Colonic mucosa (tissue), 4 donors: ENCODE measurements around the gene CS. TPM values are rescaled to one million over a fixed set of nuclear protein-coding genes. Genes with fewer than 3 reads are reported as not detected.
A peak's percentile ranks its signal among the peaks of the same experiment; 100 is the strongest.
"Not testable (repeated sequence)": the region's sequence is repeated elsewhere in the genome, so short reads cannot be mapped to it uniquely, and the experiment has no call there.

ENCODE experiments used
- DNase-seq: peaks from one replicate; pipeline ENCODE4 v3.0.0-alpha.2; 2020
- H3K27ac ChIP-seq: fragments of 200-600 bp; one replicate; pipeline ENCODE4 v1.8.0; 2021
- H3K27me3 ChIP-seq: fragments of 200-600 bp; one replicate; pipeline ENCODE4 v1.8.0; 2021
- H3K36me3 ChIP-seq: fragments of 200-600 bp; one replicate; pipeline ENCODE4 v1.8.0; 2021
- H3K4me1 ChIP-seq: fragments of 200-600 bp; one replicate; pipeline ENCODE4 v1.8.0; 2021; ENCODE audit warnings: mild to moderate bottlenecking
- H3K4me3 ChIP-seq: fragments of 200-600 bp; one replicate; pipeline ENCODE4 v1.8.0; 2021
- H3K9ac ChIP-seq, 2 donors: one replicate each; pipeline ENCODE4 v1.7.0; 2013; ENCODE audit warnings: control low read depth in 2 of 2, low read depth in 2 of 2, low read length in 2 of 2
- H3K9me3 ChIP-seq: fragments of 200-600 bp; one replicate; pipeline ENCODE4 v1.8.0; 2021
- CTCF ChIP-seq: fragments of 200-600 bp; IDR thresholded peaks from one replicate; pipeline ENCODE4 v1.8.0; 2022; ENCODE audit warnings: antibody characterized with exemption, mild to moderate bottlenecking
- intact Hi-C: fragments of 100-400 bp; cut with DNase I; formaldehyde crosslinking; loops from one replicate; pipeline ENCODE4 v1.14.1; 2022
- total RNA-seq, 2 donors: library from RNA; stranded (reverse); fragmentation: NEBNext Ultra II Directional in 1 of 2; extraction: Animal tissue kit (Norgen Biotek cat#: 25700) in 1 of 2; gene quantifications; one replicate each; pipeline ENCODE4 v1.2.1, GENCODE V29; 2021
- donor health status: healthy.
- donor health status: DM: no; HTN: no; CAD: no.
- donor health status: DM: no; HTN: no; CAD: no.

Gene CS
- total RNA-seq, 2 donors from 2014 or later = 367 to 437 TPM

GRCh38 chr12:56339158-56339422 is 39.0 kb upstream of the CS start:
- Histone ChIP-seq H3K36me3 (no peaks in the 10 kb centered on the region), H3K27ac (no peak overlapping the region), H3K9me3 (no peaks in the 10 kb centered on the region), H3K4me3 (no peak overlapping the region), H3K27me3 (no peaks in the 10 kb centered on the region), H3K9ac (no peak overlapping the region), H3K4me1 (no peaks in the 10 kb centered on the region)
- DNase-seq = no peak
- TF ChIP-seq CTCF = no peak
- intact Hi-C loops = no loop called here

- TF ChIP-seq CTCF = no peak
- no peak within 1 kb of the TSS for H3K27ac ChIP-seq
- DNase-seq = no peak
- H3K4me3 ChIP-seq = no peak within 1 kb of the TSS
- no peak within 1 kb of the TSS for H3K9ac ChIP-seq
- intact Hi-C loops = no loop called here
- H3K27me3 ChIP-seq = no peaks in the 10 kb centered on the region
- no peaks in the 10 kb centered on the region for H3K4me1 ChIP-seq
- H3K36me3 ChIP-seq = no peaks in the 10 kb centered on the region
- no peaks in the 10 kb centered on the region for H3K9me3 ChIP-seq
Measured at GRCh38 chr12:56338308-56339157, 38.4 kb upstream of the CS start, which contains the start of gene IL23A. TSS of gene IL23A (plus strand) at chr12:56338884. CDS start at chr12:56339045, 161 bp downstream.

- H3K9ac ChIP-seq = no peak overlapping the region
- intact Hi-C loops = no loop called here
- H3K4me3 ChIP-seq = no peak overlapping the region
- H3K9me3 ChIP-seq = no peaks in the 10 kb centered on the region
- peaks cover 3% of the 10 kb centered on the region for H3K4me1 ChIP-seq
- no peaks in the 10 kb centered on the region for H3K27me3 ChIP-seq
- no peak for DNase-seq
- no peak overlapping the region for H3K27ac ChIP-seq
- no peaks in the 10 kb centered on the region for H3K36me3 ChIP-seq
- TF ChIP-seq CTCF = no peak
Measured at GRCh38 chr12:56337753-56338251, 37.7 kb upstream of the CS start.

GRCh38 chr12:56336361-56337167 is 36.4 kb upstream of the CS start:
- H3K9ac ChIP-seq = no peak overlapping the region
- H3K27me3 ChIP-seq = no peaks in the 10 kb centered on the region
- H3K9me3 ChIP-seq = no peaks in the 10 kb centered on the region
- DNase-seq = no peak
- TF ChIP-seq CTCF = no peak
- H3K4me1 ChIP-seq = peaks cover 3% of the 10 kb centered on the region
- H3K36me3 ChIP-seq = no peaks in the 10 kb centered on the region
- H3K4me3 ChIP-seq = no peak overlapping the region
- no peak overlapping the region for H3K27ac ChIP-seq
- intact Hi-C loops = no loop called here

- H3K9ac ChIP-seq, H3K9me3 ChIP-seq, H3K4me1 ChIP-seq, intact Hi-C loops, H3K4me3 ChIP-seq, H3K36me3 ChIP-seq, H3K27me3 ChIP-seq, H3K27ac ChIP-seq, DNase-seq: not testable (repeated sequence)
Measured at GRCh38 chr12:56335527-56335926, 35.4 kb upstream of the CS start.

GRCh38 chr12:56334490-56334793 is 34.3 kb upstream of the CS start:
- intact Hi-C loops = no loop called here
- H3K9ac ChIP-seq = peak overlapping the region; percentile 85 to 88

More at GRCh38 chr12:56334490-56334793, 34.3 kb upstream of the CS start:
- Histone ChIP-seq H3K36me3 (no peaks in the 10 kb centered on the region), H3K4me1 (peaks cover 3% of the 10 kb centered on the region), H3K4me3 (peak overlapping the region; percentile 62), H3K9me3 (no peaks in the 10 kb centered on the region), H3K27ac (peak overlapping the region; percentile 91), H3K27me3 (no peaks in the 10 kb centered on the region)
- no peak for DNase-seq
- no peak for TF ChIP-seq CTCF
